K562 (cell line): ENCODE results near the gene TMEM14C. TPM values are rescaled to one million over a fixed set of nuclear protein-coding genes. Genes with fewer than 3 reads are reported as not detected.

Experiments
- CBX5 ChIP-seq: IDR thresholded peaks from 2 replicates; pipeline ENCODE4 v1.6.1; 2014; ENCODE audit warnings: low read depth, borderline replicate concordance
- FOXJ2 ChIP-seq: fragments of 200-800 bp; sonication (Bioruptor generic); IDR thresholded peaks from 2 replicates; pipeline ENCODE4 v1.6.1; 2016; ENCODE audit warnings: missing genetic modification characterization, missing compliant biosample characterization
- KHSRP ChIP-seq: fragments of 450-650 bp; IDR thresholded peaks from 2 replicates; pipeline ENCODE4 v1.6.1; 2017
- MCM2 ChIP-seq: fragments of 450-650 bp; IDR thresholded peaks from 2 replicates; pipeline ENCODE4 v1.6.1; 2017; ENCODE audit warnings: low read depth, mild to moderate bottlenecking
- RBM25 ChIP-seq: fragments of 200-400 bp; formaldehyde crosslinking; IDR thresholded peaks from 2 replicates; pipeline ENCODE4 v1.6.1; 2018; ENCODE audit warnings: low read length, low read depth, moderate library complexity; ENCODE audit not compliant: severe bottlenecking
- SMARCA5 ChIP-seq: fragments of 450-650 bp; IDR thresholded peaks from 2 replicates; pipeline ENCODE4 v1.6.1; 2016
- TBP ChIP-seq: optimal IDR thresholded peaks from 2 replicates; pipeline ENCODE3; 2011; ENCODE audit warnings: low read depth, low read length, improper control_type of control experiment
- ZBTB17 ChIP-seq: fragments of 450-650 bp; formaldehyde crosslinking; IDR thresholded peaks from 2 replicates; pipeline ENCODE4 v1.4.0; 2020; ENCODE audit warnings: mild to moderate bottlenecking
- ZNF282 ChIP-seq: sonication (generic); formaldehyde crosslinking; IDR thresholded peaks from 2 replicates; pipeline ENCODE4 v1.8.1; 2023; ENCODE audit warnings: missing genetic modification reagents
- polyA plus RNA-seq, 8 experiments: library from polyadenylated mRNA; depleted of rRNA in 4 of 8; stranded (reverse) in 5 of 8; unstranded in 3 of 8; fragments of >200 nt; fragmentation: Nextera tagmentation in 2 of 8; fragmentation: Illumina TruSeq in 1 of 8; extraction: Ambion mirVana in 2 of 8; extraction: Trizol in 1 of 8; gene quantifications; 2 replicates each; pipeline versions ENCODE4 v1.2.1 to v1.2.3, GENCODE V29; 2011 to 2014; ENCODE audit warnings: inconsistent platforms in 1 of 8, missing spikeins in 1 of 8
- total RNA-seq, 7 experiments: library from RNA; depleted of rRNA in 6 of 7; stranded (reverse); fragments of >200 nt in 6 of 7; fragmentation: Illumina TruSeq in 2 of 7; extraction: Trizol in 2 of 7; gene quantifications; 2 replicates each; pipeline versions ENCODE4 v1.2.1 to v1.2.3, GENCODE V29; 2011 to 2021; ENCODE audit warnings: low replicate concordance in 1 of 7
- TF ChIP-seq, protein P1 (sequence below), 2 experiments: fragments of 450-650 bp; IDR thresholded peaks; 2 replicates each; pipeline ENCODE4 v1.6.1; 2018; ENCODE audit warnings: mild to moderate bottlenecking in 2 of 2, low read depth in 1 of 2; ENCODE audit not compliant: partially characterized antibody in 2 of 2
- TF ChIP-seq, protein P2 (sequence below): sonication (generic); formaldehyde crosslinking; IDR thresholded peaks from 2 replicates; pipeline ENCODE4 v1.8.0; 2022; ENCODE audit warnings: mild to moderate bottlenecking, missing genetic modification reagents
- TF ChIP-seq, protein P3 (sequence below), 3 experiments: fragments of 200-800 bp in 1 of 3; sonication (Bioruptor generic) in 1 of 3; sonication (generic) in 1 of 3; formaldehyde crosslinking in 1 of 3; IDR thresholded peaks; 2 replicates each; pipeline versions ENCODE4 v1.6.1 to v1.8.0; 2016 to 2022; ENCODE audit warnings: mild to moderate bottlenecking in 2 of 3, missing compliant biosample characterization in 2 of 3, missing genetic modification characterization in 2 of 3, missing genetic modification reagents in 1 of 3
- TF ChIP-seq, protein P4 (sequence below), 3 experiments: fragments of 200-800 bp in 1 of 3; fragments of 250-450 bp in 1 of 3; fragments of 450-650 bp in 1 of 3; sonication (Bioruptor Pico) in 1 of 3; sonication (Bioruptor generic) in 1 of 3; formaldehyde crosslinking in 1 of 3; IDR thresholded peaks; 2 replicates each; pipeline versions ENCODE4 v1.6.1 to v1.8.0; 2016 to 2022; ENCODE audit warnings: mild to moderate bottlenecking in 2 of 3, missing genetic modification characterization in 2 of 3, missing compliant biosample characterization in 1 of 3, moderate library complexity in 1 of 3

The TMEM14C gene
- total and polyA plus RNA-seq, 9 of the 15 experiments (the other 6 are each of a cell fraction or from before 2014, with no cell fraction given), result 151 to 496 (median 263) TPM

DNA sequence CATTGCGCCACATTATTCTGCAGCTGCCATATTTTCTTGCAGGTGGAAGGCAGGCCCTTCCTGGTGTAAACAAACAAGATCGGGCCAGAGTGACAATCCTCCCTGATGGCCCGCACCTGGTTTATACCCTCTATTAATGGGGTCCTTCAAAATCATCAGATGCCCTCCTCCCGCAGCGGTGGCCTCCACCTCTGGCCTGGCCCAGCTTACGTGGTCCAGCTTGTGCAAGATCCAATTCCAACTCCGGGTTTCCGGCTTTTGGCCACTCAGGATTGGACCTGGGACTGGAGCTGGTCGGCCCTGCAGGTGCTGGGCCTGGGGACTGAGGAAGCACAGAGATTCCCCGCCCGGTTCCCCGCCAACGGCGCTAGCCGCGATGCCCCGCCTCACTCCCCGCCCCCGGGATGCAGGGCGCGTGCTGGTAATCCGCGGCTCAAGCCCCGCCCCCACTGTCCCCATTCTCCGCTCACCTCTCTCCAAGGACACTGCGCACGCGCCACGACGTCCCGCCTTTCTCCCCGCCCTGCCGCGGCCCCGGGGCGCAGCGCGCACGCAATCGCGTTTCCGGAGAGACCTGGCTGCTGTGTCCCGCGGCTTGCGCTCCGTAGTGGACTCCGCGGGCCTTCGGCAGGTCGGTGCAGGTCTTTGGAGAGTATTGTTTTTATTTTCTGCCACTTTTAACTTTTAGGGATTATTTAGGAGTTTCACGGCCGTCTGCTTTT, 24.5 kb downstream of the TMEM14C start, which contains the start of gene TMEM14B (continued):
- TF ChIP-seq, protein P1, sequence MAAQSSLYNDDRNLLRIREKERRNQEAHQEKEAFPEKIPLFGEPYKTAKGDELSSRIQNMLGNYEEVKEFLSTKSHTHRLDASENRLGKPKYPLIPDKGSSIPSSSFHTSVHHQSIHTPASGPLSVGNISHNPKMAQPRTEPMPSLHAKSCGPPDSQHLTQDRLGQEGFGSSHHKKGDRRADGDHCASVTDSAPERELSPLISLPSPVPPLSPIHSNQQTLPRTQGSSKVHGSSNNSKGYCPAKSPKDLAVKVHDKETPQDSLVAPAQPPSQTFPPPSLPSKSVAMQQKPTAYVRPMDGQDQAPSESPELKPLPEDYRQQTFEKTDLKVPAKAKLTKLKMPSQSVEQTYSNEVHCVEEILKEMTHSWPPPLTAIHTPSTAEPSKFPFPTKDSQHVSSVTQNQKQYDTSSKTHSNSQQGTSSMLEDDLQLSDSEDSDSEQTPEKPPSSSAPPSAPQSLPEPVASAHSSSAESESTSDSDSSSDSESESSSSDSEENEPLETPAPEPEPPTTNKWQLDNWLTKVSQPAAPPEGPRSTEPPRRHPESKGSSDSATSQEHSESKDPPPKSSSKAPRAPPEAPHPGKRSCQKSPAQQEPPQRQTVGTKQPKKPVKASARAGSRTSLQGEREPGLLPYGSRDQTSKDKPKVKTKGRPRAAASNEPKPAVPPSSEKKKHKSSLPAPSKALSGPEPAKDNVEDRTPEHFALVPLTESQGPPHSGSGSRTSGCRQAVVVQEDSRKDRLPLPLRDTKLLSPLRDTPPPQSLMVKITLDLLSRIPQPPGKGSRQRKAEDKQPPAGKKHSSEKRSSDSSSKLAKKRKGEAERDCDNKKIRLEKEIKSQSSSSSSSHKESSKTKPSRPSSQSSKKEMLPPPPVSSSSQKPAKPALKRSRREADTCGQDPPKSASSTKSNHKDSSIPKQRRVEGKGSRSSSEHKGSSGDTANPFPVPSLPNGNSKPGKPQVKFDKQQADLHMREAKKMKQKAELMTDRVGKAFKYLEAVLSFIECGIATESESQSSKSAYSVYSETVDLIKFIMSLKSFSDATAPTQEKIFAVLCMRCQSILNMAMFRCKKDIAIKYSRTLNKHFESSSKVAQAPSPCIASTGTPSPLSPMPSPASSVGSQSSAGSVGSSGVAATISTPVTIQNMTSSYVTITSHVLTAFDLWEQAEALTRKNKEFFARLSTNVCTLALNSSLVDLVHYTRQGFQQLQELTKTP (IDR thresholded peaks at IDR 0.05; ENCODE audit: low read depth in 1 of 2, partially characterized antibody in 2 of 2), result peak; percentile 34 to 81
- TF ChIP-seq ZNF282 (CRISPR knock-in tag) (no peak), CBX5 (peak; percentile 71; the same call in 1 of the 2 replicates), ZBTB17 (no peak), MCM2 (no peak), KHSRP (no peak), FOXJ2 (tag) (peak; percentile 61; the same call in 1 of the 2 replicates), RBM25 (peak; percentile 86), SMARCA5 (no peak), TBP (peak; percentile 89)
- TF ChIP-seq, protein P2, sequence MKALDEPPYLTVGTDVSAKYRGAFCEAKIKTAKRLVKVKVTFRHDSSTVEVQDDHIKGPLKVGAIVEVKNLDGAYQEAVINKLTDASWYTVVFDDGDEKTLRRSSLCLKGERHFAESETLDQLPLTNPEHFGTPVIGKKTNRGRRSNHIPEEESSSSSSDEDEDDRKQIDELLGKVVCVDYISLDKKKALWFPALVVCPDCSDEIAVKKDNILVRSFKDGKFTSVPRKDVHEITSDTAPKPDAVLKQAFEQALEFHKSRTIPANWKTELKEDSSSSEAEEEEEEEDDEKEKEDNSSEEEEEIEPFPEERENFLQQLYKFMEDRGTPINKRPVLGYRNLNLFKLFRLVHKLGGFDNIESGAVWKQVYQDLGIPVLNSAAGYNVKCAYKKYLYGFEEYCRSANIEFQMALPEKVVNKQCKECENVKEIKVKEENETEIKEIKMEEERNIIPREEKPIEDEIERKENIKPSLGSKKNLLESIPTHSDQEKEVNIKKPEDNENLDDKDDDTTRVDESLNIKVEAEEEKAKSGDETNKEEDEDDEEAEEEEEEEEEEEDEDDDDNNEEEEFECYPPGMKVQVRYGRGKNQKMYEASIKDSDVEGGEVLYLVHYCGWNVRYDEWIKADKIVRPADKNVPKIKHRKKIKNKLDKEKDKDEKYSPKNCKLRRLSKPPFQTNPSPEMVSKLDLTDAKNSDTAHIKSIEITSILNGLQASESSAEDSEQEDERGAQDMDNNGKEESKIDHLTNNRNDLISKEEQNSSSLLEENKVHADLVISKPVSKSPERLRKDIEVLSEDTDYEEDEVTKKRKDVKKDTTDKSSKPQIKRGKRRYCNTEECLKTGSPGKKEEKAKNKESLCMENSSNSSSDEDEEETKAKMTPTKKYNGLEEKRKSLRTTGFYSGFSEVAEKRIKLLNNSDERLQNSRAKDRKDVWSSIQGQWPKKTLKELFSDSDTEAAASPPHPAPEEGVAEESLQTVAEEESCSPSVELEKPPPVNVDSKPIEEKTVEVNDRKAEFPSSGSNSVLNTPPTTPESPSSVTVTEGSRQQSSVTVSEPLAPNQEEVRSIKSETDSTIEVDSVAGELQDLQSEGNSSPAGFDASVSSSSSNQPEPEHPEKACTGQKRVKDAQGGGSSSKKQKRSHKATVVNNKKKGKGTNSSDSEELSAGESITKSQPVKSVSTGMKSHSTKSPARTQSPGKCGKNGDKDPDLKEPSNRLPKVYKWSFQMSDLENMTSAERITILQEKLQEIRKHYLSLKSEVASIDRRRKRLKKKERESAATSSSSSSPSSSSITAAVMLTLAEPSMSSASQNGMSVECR (CRISPR knock-in tag), result peak; percentile 84
- TF ChIP-seq, protein P3, sequence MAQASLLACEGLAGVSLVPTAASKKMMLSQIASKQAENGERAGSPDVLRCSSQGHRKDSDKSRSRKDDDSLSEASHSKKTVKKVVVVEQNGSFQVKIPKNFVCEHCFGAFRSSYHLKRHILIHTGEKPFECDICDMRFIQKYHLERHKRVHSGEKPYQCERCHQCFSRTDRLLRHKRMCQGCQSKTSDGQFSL (CRISPR knock-in tag; IDR thresholded peaks at IDR 0.05), result no peak
- TF ChIP-seq, protein P3 (tag; IDR thresholded peaks at IDR 0.05), result no peak
- TF ChIP-seq, protein P4, sequence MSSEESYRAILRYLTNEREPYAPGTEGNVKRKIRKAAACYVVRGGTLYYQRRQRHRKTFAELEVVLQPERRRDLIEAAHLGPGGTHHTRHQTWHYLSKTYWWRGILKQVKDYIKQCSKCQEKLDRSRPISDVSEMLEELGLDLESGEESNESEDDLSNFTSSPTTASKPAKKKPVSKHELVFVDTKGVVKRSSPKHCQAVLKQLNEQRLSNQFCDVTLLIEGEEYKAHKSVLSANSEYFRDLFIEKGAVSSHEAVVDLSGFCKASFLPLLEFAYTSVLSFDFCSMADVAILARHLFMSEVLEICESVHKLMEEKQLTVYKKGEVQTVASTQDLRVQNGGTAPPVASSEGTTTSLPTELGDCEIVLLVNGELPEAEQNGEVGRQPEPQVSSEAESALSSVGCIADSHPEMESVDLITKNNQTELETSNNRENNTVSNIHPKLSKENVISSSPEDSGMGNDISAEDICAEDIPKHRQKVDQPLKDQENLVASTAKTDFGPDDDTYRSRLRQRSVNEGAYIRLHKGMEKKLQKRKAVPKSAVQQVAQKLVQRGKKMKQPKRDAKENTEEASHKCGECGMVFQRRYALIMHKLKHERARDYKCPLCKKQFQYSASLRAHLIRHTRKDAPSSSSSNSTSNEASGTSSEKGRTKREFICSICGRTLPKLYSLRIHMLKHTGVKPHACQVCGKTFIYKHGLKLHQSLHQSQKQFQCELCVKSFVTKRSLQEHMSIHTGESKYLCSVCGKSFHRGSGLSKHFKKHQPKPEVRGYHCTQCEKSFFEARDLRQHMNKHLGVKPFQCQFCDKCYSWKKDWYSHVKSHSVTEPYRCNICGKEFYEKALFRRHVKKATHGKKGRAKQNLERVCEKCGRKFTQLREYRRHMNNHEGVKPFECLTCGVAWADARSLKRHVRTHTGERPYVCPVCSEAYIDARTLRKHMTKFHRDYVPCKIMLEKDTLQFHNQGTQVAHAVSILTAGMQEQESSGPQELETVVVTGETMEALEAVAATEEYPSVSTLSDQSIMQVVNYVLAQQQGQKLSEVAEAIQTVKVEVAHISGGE (CRISPR knock-in tag; IDR thresholded peaks at IDR 0.05), result peak; percentile 86 to 95 (median 89); a peak in 5 of 6 replicates
